ENCODE results near the gene RBPJ.

- no peak for TF ChIP-seq POLR2A (IDR thresholded peaks at IDR 0.05)
- TF ChIP-seq CTCF (IDR thresholded peaks at IDR 0.05): no peak
These were observed 155.7 kb downstream of the RBPJ start for GRCh38 chr4:26476545-26476944.
